Body of pancreas (tissue), 4 donors: ENCODE measurements around the gene KRT25.

Experiments used
- CTCF ChIP-seq, 7 experiments: fragments of 450-650 bp in 4 of 7; fragments of 200-600 bp in 3 of 7; sonication (generic) in 3 of 7; IDR thresholded peaks; one replicate each; pipeline ENCODE4 v1.5.1; 2016 to 2019; ENCODE audit warnings: antibody characterized with exemption in 7 of 7
- POLR2A ChIP-seq, 3 donors: fragments of 450-650 bp; IDR thresholded peaks; one replicate each; pipeline ENCODE4 v1.6.1; 2016; ENCODE audit warnings: antibody characterized with exemption in 3 of 3, mild to moderate bottlenecking in 2 of 3

GRCh38 chr17:40794466-40794865 is 39.3 kb upstream of the KRT25 start:
- TF ChIP-seq CTCF (IDR thresholded peaks at IDR 0.05): no peak
- TF ChIP-seq POLR2A (IDR thresholded peaks at IDR 0.05): no peak
